Measurements from ENCODE around the gene LTBP1.

LTBP1 gene

GRCh38 chr2:33062665-33063250 lies 116.0 kb downstream of the LTBP1 start:
- Mint-ChIP-seq H3K27ac (no peak overlapping the region), H3K36me3 (ENCODE audit: low read depth) (no peaks in the 10 kb centered on the region), H3K27me3 (no peaks in the 10 kb centered on the region), H3K4me1 (ENCODE audit: low read depth) (no peaks in the 10 kb centered on the region), H3K4me3 (no peak overlapping the region), H3K9me3 (no peaks in the 10 kb centered on the region)
- intact Hi-C loops (cut with micrococcal nuclease): no loop called here

GRCh38 chr2:33064349-33064801 lies 117.6 kb downstream of the LTBP1 start:
- intact Hi-C loops (cut with micrococcal nuclease): no loop called here
- no peaks in the 10 kb centered on the region for H3K9me3 Mint-ChIP-seq
- no peak overlapping the region for H3K27ac Mint-ChIP-seq
- no peaks in the 10 kb centered on the region for H3K36me3 Mint-ChIP-seq (ENCODE audit: low read depth)
- H3K4me3 Mint-ChIP-seq: no peak overlapping the region
- H3K27me3 Mint-ChIP-seq: peaks cover 3% of the 10 kb centered on the region
- no peaks in the 10 kb centered on the region for H3K4me1 Mint-ChIP-seq (ENCODE audit: low read depth)

GRCh38 chr2:33067598-33067997 lies 120.8 kb downstream of the LTBP1 start:
- Mint-ChIP-seq H3K27ac (no peak overlapping the region), H3K36me3 (ENCODE audit: low read depth) (no peaks in the 10 kb centered on the region), H3K9me3 (no peaks in the 10 kb centered on the region), H3K27me3 (peaks cover 3% of the 10 kb centered on the region), H3K4me3 (no peak overlapping the region), H3K4me1 (ENCODE audit: low read depth) (no peaks in the 10 kb centered on the region)
- intact Hi-C loops (cut with micrococcal nuclease): no loop called here

GRCh38 chr2:33068261-33068660 lies 121.5 kb downstream of the LTBP1 start:
- Mint-ChIP-seq H3K9me3 (no peaks in the 10 kb centered on the region), H3K27ac (no peak overlapping the region), H3K4me1 (ENCODE audit: low read depth) (no peaks in the 10 kb centered on the region), H3K4me3 (no peak overlapping the region), H3K27me3 (peaks cover 3% of the 10 kb centered on the region), H3K36me3 (ENCODE audit: low read depth) (no peaks in the 10 kb centered on the region)
- intact Hi-C loops (cut with micrococcal nuclease): no loop called here

GRCh38 chr2:33069894-33070651 lies 123.3 kb downstream of the LTBP1 start:
- H3K9me3 Mint-ChIP-seq: no peaks in the 10 kb centered on the region
- H3K4me3 Mint-ChIP-seq: no peak overlapping the region
- H3K27ac Mint-ChIP-seq: no peak overlapping the region
- H3K36me3 Mint-ChIP-seq (ENCODE audit: low read depth): no peaks in the 10 kb centered on the region
- intact Hi-C loops (cut with micrococcal nuclease): no loop called here
- H3K4me1 Mint-ChIP-seq (ENCODE audit: low read depth): no peaks in the 10 kb centered on the region
- peaks cover 3% of the 10 kb centered on the region for H3K27me3 Mint-ChIP-seq

- H3K36me3 Mint-ChIP-seq (ENCODE audit: low read depth): no peaks in the 10 kb centered on the region
- intact Hi-C loops (cut with micrococcal nuclease): no loop called here
- no peak overlapping the region for H3K27ac Mint-ChIP-seq
- no peaks in the 10 kb centered on the region for H3K9me3 Mint-ChIP-seq
- peaks cover 3% of the 10 kb centered on the region for H3K27me3 Mint-ChIP-seq
- H3K4me1 Mint-ChIP-seq (ENCODE audit: low read depth): no peaks in the 10 kb centered on the region
- H3K4me3 Mint-ChIP-seq: no peak overlapping the region
These were observed 124.8 kb downstream of the LTBP1 start for GRCh38 chr2:33071591-33071990.

- Mint-ChIP-seq H3K4me3 (no peak overlapping the region), H3K27ac (no peak overlapping the region), H3K4me1 (ENCODE audit: low read depth) (no peaks in the 10 kb centered on the region), H3K36me3 (ENCODE audit: low read depth) (no peaks in the 10 kb centered on the region), H3K27me3 (peaks cover 3% of the 10 kb centered on the region), H3K9me3 (no peaks in the 10 kb centered on the region)
- intact Hi-C loops (cut with micrococcal nuclease): no loop called here
These were observed 125.9 kb downstream of the LTBP1 start for GRCh38 chr2:33072614-33073013.

- peaks cover 3% of the 10 kb centered on the region for H3K27me3 Mint-ChIP-seq
- no peaks in the 10 kb centered on the region for H3K9me3 Mint-ChIP-seq
- no peaks in the 10 kb centered on the region for H3K36me3 Mint-ChIP-seq (ENCODE audit: low read depth)
- intact Hi-C loops (cut with micrococcal nuclease): no loop called here
- no peak overlapping the region for H3K27ac Mint-ChIP-seq
- H3K4me1 Mint-ChIP-seq (ENCODE audit: low read depth): no peaks in the 10 kb centered on the region
- no peak overlapping the region for H3K4me3 Mint-ChIP-seq
These were observed 126.3 kb downstream of the LTBP1 start for GRCh38 chr2:33073018-33073417.

- no peaks in the 10 kb centered on the region for H3K36me3 Mint-ChIP-seq (ENCODE audit: low read depth)
- no peak overlapping the region for H3K27ac Mint-ChIP-seq
- peaks cover under 1% of the 10 kb centered on the region for H3K27me3 Mint-ChIP-seq
- H3K4me1 Mint-ChIP-seq (ENCODE audit: low read depth): no peaks in the 10 kb centered on the region
- no peaks in the 10 kb centered on the region for H3K9me3 Mint-ChIP-seq
- intact Hi-C loops (cut with micrococcal nuclease): no loop called here
- H3K4me3 Mint-ChIP-seq: no peak overlapping the region
These were observed 127.4 kb downstream of the LTBP1 start for GRCh38 chr2:33074197-33074596.

- intact Hi-C loops (cut with micrococcal nuclease): no loop called here
- Mint-ChIP-seq H3K4me1 (ENCODE audit: low read depth) (no peaks in the 10 kb centered on the region), H3K36me3 (ENCODE audit: low read depth) (no peaks in the 10 kb centered on the region), H3K27ac (no peak overlapping the region), H3K27me3 (peaks cover 2% of the 10 kb centered on the region), H3K4me3 (no peak overlapping the region), H3K9me3 (peaks cover 6% of the 10 kb centered on the region)
These were observed 130.6 kb downstream of the LTBP1 start for GRCh38 chr2:33077311-33077710.

- Mint-ChIP-seq H3K4me1 (ENCODE audit: low read depth) (no peaks in the 10 kb centered on the region), H3K27me3 (peaks cover 4% of the 10 kb centered on the region), H3K4me3 (no peak overlapping the region), H3K36me3 (ENCODE audit: low read depth) (no peaks in the 10 kb centered on the region), H3K9me3 (peaks cover 6% of the 10 kb centered on the region), H3K27ac (no peak overlapping the region)
- intact Hi-C loops (cut with micrococcal nuclease): no loop called here
These were observed 131.1 kb downstream of the LTBP1 start for GRCh38 chr2:33077844-33078243.

- Mint-ChIP-seq H3K27me3 (peaks cover 11% of the 10 kb centered on the region), H3K4me3 (no peak overlapping the region), H3K36me3 (ENCODE audit: low read depth) (no peaks in the 10 kb centered on the region), H3K9me3 (peaks cover 6% of the 10 kb centered on the region), H3K4me1 (ENCODE audit: low read depth) (peaks cover 9% of the 10 kb centered on the region), H3K27ac (no peak overlapping the region)
- intact Hi-C loops (cut with micrococcal nuclease): no loop called here
These were observed 134.9 kb downstream of the LTBP1 start for GRCh38 chr2:33081691-33082090.

- intact Hi-C loops (cut with micrococcal nuclease): no loop called here
- Mint-ChIP-seq H3K27ac (no peak overlapping the region), H3K4me1 (ENCODE audit: low read depth) (peaks cover 9% of the 10 kb centered on the region), H3K27me3 (peaks cover 11% of the 10 kb centered on the region), H3K4me3 (no peak overlapping the region), H3K9me3 (peaks cover 6% of the 10 kb centered on the region), H3K36me3 (ENCODE audit: low read depth) (no peaks in the 10 kb centered on the region)
These were observed 137.1 kb downstream of the LTBP1 start for GRCh38 chr2:33083699-33084387.

- no peak overlapping the region for H3K4me3 Mint-ChIP-seq
- no peaks in the 10 kb centered on the region for H3K36me3 Mint-ChIP-seq (ENCODE audit: low read depth)
- H3K9me3 Mint-ChIP-seq: peaks cover 6% of the 10 kb centered on the region
- H3K27ac Mint-ChIP-seq: no peak overlapping the region
- H3K4me1 Mint-ChIP-seq (ENCODE audit: low read depth): peaks cover 9% of the 10 kb centered on the region
- peaks cover 11% of the 10 kb centered on the region for H3K27me3 Mint-ChIP-seq
- intact Hi-C loops (cut with micrococcal nuclease): no loop called here
These were observed 137.7 kb downstream of the LTBP1 start for GRCh38 chr2:33084433-33084832.

All from dendritic cell treated with granulocyte-macrophage colony-stimulating factor and Interleukin-4, amounts not matched to agents 40 ng/mL and 50 ng/mL, for 4 days (primary cell).